Smooth muscle cell of the coronary artery (primary cell): ENCODE data around the gene ANKRD26. TPM values are rescaled to one million over a fixed set of nuclear protein-coding genes. Genes with fewer than 3 reads are reported as not detected.

Experiments used
- total RNA-seq: library from RNA; depleted of rRNA; stranded (reverse); fragments of >200 nt; gene quantifications from 2 replicates; pipeline ENCODE4 v1.2.3, GENCODE V29; 2014; ENCODE audit warnings: low replicate concordance

Gene ANKRD26
- 6.3 and 7.0 TPM in 2 replicates for total RNA-seq

GRCh38 chr10:27099916-27100812 lies at the start of gene ANKRD26:
Gene ANKRD26, minus strand, starts transcription at chr10:27100494. Its CDS starts 168 bp downstream, at chr10:27100326.

Other genes with a start within 250 kb of the ANKRD26 start
- gene ABI1, start 239.5 kb downstream of the ANKRD26 start, total RNA-seq: 19.8 and 21.7 TPM in 2 replicates
- 54.1 and 110 TPM in 2 replicates for gene YME1L1, start 53.9 kb upstream of the ANKRD26 start, total RNA-seq
- 2.9 and 8.6 TPM in 2 replicates for gene MASTL, start 54.9 kb upstream of the ANKRD26 start, total RNA-seq
- 16.3 and 17.5 TPM in 2 replicates for gene ACBD5, start 140.3 kb upstream of the ANKRD26 start, total RNA-seq